GM23248 (cell line): ENCODE results near the gene FETUB.

Experiments
- EZH2 ChIP-seq: fragments of 200-600 bp; sonication (generic); IDR thresholded peaks from 2 replicates; pipeline ENCODE4 v1.6.1; 2018; ENCODE audit warnings: antibody characterized with exemption, mild to moderate bottlenecking; ENCODE audit not compliant: insufficient read depth, poor library complexity, severe bottlenecking
- EZH2phosphoT487 ChIP-seq: fragments of 200-600 bp; sonication (generic); IDR thresholded peaks from 2 replicates; pipeline ENCODE4 v1.6.1; 2018; ENCODE audit warnings: antibody characterized with exemption, moderate library complexity, mild to moderate bottlenecking, low read depth; ENCODE audit not compliant: insufficient read depth

- TF ChIP-seq EZH2phosphoT487 (no peak), EZH2 (no peak)
Measured at GRCh38 chr3:186600896-186601295, 39.3 kb upstream of the FETUB start.
